NOMO-1 treated with dmso at 0.1 percent for 144 hours (cell line): ENCODE measurements around the gene EIF4EBP3.

Source experiments
- DNase-seq: peaks from one replicate; lab custom pipeline; 2025; ENCODE audit not compliant: unreplicated experiment; lab: John Stamatoyannopoulos, UW

The EIF4EBP3 gene

DNA sequence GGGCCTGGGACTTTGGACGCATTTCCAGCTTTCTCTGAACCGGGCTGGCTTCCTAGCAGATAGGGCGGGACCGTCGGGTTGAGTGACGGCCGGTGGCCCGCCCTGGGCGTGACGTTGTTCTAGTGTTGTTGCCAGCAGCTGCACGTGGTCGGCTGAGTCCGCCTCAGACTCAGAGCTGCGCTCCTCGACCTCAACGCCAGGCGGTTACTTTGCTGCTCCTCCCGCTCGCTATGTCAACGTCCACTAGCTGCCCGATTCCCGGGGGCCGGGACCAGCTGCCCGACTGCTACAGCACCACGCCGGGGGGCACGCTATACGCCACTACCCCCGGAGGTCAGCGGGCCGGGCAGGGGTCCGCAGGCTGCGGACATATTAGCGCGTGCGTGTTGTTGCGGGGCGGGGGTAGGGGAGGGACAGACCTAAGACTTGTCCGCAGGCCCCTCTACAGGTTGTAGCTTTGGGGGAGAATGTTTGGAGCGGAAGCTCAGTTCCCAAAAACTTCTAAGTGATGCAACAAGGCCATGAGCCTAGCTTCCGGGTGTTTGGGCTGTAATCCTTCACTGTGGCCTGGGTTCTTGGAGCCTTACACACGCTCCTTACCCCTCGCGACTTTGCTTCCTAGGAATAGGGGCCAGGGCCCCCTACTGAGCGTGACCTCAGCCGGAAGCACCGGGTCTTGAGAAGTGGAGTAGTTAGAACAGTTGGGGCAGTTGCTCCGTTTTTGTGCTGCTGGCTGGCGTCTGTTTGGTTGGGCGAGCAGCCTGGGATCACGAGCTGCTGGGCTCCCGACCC, at the start of gene EIF4EBP3:
TSS of gene EIF4EBP3 (plus strand) at position 155 of the 792 bp plus-strand sequence. CDS start at position 231, 76 bp downstream.
- peak; percentile 82 for DNase-seq

DNA sequence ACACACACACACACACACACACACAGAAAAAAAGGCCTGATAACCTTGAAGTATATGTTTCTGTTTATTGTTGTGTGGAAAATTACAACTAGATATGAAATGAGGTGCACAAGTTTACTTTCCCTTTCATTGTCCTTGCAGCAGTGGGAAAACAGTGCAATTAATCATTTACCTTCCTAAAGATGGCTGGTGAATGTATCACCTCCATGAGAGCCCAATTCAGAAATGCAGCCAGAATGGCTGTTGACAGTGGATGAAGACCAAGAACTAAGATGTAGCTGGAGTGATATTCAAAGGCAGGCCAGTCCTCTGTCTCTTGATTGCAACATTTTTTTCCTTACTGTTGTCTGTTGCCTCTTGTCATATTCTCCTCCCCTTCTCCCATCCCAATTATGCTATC, 49.6 kb upstream of the EIF4EBP3 start:
- DNase-seq: no peak

DNA sequence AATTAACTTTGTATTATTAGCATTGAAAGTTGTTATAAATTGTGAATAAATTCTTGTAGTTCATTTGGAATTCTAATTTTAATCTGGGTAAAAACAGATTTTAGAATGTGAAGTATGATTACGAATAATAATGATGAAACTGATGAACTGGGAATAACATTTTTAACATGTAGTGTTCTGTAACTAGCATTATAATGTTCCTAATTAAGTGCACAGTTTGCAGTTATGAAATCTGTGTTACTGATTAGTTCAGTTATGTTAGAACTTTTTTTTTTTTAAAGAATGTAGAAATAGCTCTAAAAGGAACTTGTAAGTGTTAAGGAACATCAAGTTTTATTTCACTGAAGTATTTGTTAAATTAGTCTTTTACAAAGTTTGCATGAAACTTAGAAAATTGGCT, 48.9 kb upstream of the EIF4EBP3 start:
- DNase-seq: no peak

DNA sequence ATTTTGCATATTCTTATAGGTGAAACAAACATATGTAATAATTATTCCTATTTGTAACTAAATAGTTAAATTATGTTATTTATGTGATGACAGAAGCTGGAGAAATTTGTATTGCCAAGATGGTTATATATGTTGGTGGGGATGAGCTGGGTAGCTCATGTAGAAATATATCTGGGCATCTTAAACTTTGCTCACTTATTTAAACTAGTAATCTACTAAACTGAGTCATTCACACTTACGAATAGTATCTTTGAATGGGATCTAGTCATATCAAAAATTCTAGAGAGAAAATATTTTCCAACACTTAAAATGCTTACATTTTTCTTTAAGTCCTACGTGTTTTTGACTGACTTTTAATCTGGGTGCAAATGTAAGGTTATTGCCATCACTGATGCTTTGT, 44.6 kb upstream of the EIF4EBP3 start:
- DNase-seq: no peak

DNA sequence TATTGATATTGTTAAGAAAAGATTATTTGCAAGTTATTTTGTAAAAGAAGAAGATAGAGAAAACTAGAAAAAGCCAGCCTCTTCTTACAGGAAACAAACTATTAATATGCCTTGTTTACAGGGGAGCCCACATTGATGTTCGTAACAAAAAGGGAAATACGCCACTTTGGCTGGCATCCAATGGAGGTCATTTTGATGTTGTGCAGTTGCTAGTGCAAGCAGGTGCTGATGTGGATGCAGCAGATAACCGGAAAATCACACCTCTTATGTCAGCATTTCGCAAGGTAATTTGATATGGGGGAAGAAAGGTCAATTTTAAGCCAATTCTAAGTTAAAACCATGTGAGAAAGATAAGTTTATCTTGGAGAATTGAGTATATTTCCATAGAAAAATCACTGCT, 37.6 kb upstream of the EIF4EBP3 start:
- DNase-seq: no peak

DNA sequence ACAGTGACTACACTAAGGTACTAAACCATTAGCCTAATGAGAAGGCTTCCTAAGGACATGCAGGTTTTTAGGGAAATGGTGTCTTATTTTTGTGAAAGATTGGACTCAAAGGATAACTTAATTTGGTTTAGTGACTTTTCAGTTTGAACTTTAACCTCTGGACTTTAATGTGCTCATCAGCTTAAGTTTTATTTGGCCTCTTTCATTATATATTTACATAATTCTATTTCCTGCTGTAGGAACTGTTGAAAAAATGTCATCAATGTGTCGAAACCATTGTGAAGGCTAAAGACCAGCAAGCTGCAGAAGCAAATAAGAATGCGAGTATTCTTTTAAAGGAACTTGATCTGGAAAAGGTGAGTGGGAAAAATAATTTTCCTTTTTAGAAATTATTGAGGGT, 34.3 kb upstream of the EIF4EBP3 start:
- DNase-seq: no peak

DNA sequence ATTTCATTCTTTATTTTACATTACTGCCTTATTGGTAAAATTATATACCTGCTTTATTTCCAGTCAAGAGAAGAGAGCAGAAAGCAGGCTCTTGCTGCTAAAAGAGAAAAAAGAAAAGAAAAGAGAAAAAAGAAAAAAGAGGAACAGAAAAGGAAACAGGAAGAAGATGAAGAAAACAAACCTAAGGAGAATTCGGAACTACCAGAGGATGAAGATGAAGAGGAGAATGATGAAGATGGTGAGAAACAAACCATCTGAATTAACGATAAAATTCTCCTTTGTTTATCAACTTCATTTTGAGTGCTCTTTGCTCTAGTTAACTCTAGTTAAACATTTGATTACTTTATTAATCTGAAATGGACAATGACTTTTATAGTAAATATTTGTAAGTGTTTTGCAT, 23.5 kb upstream of the EIF4EBP3 start:
- DNase-seq: no peak

DNA sequence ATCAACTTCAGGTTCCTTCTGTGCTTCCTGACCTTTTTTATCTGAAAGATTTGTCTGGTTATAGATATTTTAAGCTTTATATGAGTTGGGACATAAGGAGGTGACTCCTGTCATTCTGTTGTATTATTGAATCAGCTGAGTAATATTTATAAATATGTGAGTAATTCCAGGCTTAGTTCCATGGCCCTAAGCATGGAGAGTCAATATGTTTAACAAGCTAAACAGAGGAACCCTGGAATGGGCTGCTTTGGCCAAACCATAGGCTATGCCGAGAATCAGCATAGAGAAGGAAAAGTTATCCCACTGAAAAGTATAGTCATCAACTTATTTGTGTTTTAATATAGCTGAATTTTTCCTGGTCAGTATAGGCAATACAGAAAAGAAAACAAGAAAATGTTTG, 7.2 kb upstream of the EIF4EBP3 start:
- no peak for DNase-seq

DNA sequence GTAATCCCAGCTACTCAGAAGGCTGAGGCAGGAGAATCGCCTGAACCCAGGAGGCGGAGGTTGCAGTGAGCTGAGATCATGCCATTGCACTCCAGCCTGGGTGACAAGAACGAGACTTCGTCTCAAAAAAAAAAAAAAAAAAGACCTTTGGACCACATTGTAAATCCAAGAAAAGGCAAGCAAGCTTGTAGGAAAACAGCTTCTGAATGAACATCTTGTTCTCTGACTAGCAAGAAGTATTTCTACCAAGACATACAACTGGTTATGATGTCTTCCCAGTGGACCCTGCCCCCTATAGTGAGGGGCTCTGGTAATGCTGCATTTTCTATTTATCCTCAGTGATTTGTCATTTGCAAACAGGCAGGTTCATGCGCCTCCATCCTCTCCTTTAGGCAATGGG, 4.5 kb upstream of the EIF4EBP3 start:
- no peak for DNase-seq

DNA sequence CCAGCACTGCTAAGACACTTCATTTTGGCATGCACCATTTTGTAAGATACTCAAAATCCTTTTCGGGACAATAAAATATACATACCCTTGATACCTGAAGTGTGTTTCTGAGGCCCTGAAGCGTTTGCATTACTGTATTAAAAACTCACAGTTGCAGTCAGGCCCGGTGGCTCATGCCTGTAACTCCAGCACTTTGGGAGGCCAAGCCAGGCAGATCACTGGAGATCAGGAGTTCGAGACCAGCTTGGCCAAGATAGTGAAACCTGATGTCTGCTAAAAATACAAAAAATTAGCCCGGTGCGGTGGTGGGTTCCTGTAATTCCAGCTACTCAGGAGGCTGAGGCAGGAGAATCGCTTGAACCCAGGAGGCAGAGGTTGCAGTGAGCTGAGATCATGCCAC, 2.5 kb upstream of the EIF4EBP3 start:
- no peak for DNase-seq

DNA sequence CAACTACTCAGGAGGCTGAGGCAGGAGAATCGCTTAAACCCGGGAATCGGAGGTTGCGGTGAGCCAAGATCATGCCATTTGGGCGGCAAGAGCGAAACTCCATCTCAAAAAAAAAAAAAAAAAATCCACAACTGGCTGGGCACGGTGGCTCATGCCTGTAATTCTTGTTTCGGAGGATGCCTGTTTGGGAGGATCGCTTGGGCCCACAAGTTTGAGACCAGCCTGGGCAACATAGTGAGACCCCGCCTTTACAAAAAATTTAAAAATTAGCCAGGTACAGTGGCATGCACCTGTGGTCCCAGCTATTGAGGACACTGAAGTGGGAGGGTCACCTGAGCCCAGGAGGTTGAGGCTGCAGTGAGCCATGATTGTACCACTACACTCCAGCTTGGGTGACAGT, 1.9 kb upstream of the EIF4EBP3 start:
- no peak for DNase-seq

DNA sequence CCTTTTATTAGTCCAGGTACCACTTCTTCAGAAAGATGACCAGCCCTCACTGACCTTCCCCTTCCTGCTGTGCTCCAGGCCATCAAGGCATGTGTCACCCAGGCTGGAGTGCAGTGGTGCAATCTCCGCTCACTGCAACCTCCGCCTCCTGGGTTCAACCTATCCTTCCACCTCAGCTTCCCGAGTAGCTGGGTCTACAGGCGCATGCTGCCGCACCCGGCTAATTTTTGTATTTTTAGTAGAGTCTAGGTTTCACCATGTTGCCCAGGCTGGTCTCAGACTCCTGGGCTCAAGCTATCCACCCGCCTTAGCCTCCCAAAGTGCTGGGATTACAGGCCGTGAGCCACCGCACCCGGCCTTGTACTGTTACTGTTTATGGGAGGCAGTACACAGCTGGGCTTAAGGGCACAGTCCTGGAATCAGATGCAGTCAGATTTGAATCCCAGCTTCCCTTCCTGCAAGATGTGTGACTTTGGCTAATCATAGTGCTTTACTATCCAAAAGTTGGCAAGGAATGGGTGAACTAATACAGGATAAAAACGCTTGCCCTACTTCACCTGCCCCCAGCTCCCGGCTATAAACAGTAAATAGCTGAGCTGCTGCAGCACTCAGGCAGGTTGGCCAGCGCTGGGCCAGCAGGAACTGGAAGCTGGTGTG, 483 bp upstream of the EIF4EBP3 start:
- DNase-seq: no peak

DNA sequence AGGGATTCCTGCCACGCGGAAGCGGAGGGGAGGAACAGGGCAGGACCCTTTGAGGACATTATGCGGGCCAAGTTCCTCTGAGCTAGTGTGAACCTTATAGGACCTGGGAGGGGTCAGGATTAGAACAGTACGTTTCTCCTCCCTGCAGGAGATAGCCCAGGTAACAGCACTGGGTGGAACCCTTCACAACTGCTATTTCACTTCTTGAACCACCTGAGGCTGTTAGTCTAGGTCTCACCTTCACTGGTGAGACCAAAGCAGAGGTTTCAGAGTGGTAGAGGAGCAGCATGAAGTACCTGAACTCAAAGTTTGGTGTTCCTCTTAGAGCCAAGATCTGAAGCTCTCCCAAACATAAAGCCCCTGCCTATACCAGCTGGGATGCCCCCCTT, 832 bp downstream of the EIF4EBP3 start:
- no peak for DNase-seq

DNA sequence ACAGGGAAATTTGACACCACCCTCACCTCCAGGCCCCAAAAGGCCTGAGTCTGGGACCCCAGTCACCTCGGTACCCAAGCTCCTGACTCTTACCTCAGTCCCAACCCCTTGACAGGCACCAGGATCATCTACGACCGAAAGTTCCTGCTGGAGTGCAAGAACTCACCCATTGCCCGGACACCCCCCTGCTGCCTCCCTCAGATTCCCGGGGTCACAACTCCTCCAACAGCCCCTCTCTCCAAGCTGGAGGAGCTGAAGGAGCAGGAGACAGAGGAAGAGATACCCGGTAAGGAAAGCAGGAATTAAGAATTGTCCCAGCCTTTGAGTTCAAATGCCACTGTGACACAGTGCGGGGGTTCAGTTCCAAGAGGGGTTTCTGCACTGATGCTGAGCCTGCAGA, 1.3 kb downstream of the EIF4EBP3 start:
- no peak for DNase-seq

DNA sequence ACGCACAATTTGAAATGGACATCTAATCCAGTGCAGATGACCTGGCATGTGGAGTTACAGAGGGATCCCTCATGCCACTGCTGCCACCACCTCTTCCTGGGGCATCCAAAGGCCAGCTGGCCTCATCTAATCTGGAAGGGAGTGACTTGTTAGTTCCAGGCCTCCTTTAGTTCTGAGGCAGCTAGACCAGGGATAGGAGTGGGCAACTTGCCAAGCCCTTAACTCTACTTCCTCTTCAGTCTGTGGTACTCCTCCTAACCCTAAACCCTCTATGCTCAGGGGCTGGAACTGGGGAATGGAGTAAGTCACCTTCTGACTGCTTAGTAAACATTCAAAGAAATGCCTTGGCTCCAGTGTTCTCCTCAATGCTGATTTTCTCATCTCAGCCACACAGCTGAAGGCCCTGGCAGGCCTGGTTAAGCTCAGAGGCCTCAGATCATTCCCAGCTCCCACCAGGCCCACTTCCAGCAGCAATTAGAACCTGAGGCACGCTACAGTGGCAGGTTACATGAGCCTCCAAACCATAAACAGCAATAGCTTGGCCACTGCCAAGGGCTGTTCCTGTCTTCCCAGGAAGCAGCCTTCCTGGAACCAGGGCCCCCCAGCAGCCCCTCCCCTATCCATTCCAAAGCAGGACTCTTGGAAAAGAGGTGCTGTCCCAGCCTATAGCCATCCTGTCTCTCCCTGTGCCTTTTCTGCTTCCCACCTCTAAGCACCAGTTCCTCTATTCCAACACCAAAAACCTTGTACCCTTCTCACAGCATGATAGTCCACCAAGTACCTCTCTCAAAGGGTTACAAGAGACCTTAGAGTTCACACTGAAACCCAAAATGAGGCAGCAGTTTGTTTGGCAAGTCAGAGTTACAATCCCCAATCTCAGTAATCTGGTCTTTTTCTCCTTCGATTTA, 2.0 kb downstream of the EIF4EBP3 start:
- peak; percentile 67 for DNase-seq

DNA sequence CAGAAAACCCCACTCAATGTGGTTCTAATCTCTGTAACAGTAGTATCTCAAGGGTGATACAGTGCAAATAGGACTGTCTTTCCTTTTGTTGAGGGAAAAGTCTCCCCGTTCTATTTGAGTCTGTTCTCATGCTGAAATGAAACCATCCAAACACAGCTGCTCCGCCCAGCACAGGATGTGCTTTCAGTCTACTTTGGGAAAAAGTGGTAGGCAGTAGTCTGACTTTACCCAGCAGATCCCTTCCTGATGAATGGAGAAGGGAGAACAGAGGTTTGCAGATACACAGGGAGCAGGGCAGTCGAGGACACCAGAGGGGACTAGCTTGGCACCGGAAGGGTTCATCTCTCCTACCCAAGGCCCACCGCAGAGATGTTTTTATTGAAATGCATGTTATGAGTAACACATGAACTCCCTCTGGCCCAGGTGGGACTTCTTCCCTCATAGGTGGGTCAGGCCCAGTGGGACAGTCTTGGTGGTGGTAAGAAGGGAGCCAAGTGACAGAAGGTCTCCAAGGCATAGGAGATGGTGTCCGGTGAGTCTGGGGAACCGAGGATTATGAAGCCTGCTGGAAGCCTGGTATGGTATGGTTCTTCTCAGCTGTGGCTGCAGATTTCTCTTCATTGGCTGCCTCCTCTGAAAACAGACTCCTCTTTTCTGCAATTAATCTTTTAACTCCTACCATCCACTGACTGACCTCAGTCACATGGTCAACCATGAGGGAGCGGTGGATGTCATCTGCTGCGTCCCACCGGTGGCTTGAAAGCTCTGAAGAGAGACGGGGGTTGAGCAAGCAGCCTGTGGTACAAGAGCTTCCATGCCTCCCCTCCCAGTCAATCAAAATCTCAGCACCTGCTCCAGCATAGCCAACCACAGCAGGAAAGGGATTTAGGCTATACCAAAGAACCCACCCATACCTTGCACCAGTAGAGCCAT, 3.0 kb downstream of the EIF4EBP3 start:
- no peak for DNase-seq

DNA sequence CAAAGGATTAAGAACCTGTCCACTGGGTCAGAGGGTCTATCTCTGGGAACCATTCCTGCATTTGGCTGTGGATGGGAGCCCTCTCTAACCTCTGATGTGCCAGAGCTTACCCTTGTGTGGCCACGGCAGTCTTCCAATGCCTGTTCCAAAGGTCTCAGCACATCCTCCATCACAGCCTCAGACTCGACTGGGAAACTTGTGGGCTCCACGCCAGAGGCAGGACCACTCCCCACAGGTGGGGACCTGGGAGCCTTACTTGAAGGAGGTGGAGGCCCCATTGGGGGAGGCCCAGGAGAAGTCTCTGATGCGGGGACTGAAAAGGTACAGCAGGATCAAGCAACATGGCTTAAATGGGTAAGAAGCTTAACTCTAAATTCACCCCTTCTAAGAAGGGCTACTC, 4.4 kb downstream of the EIF4EBP3 start:
- DNase-seq: no peak

DNA sequence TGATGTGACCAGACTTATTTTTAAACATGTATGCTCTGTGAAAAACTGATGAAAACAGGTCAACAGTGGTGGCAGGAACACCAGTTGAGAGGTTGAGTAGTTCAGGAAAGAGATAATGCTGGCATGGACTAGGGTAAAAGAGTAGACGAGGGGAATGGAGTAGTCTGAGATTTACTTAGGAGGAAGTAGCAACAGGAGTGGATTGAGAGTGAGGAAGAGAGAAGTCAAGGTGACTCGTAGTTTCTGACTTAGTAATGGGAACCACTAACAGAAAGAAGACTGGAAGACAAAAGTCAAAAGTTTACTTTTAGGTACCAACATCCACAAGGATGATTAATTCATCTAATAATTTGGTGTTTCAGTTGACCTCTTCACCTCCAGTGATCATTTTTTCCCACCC, 6.2 kb downstream of the EIF4EBP3 start:
- DNase-seq: no peak

DNA sequence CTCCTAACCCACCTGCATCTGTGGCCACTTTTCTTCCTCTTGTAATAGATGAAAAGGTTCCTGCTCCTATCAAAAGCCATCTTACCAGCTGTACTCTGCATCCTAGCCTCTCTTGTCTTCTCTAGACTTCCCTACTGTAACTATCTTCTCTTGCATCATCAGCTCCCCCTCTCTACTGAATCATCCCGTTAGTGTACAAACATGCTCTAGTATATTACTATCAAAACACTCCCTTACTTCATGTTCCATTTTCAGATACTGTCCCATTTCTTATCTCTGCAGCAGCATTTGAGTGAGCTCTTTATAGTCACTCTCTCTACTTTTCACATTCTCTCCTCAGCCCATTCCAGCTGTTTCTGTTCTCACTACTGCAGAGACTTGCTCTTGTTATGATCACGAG, 7.0 kb downstream of the EIF4EBP3 start:
- no peak for DNase-seq

DNA sequence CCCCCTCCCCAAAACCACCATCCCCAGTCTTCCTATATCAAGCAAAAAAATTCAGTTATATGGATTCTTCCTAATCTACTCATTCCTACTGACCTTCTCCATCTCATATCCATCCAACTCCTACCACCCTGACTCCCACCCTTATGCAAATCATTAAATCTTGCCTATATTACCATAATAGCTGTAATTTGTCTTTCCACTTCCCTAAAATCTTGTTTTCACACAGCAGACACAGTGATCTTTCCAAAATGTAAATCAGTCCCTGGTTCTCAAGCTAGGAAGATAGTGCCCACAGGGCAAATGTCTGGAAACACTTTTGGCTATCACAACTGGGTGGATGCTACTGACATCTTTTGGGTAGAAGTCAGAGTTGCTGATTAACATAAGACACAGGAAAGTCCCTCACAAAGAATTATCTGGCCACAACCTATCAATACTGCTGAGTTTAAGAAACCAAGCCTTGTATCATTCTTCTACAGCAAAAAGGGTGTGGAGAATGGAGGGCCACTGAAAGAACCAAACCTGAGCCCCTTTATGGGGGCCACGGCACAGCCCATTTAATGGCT, 8.4 kb downstream of the EIF4EBP3 start:
- peak; percentile 33 for DNase-seq
